OCI-LY7 (cell line): Measurements from ENCODE around the gene ZBTB16.

Source experiments
- CTCF ChIP-seq: fragments of 200-600 bp; sonication (generic); conservative IDR thresholded peaks from 2 replicates; pipeline ENCODE4 v1.5.1; 2014; ENCODE audit warnings: mild to moderate bottlenecking, antibody characterized with exemption, low read length, moderate library complexity, mixed read lengths
- EZH2phosphoT487 ChIP-seq: fragments of 200-600 bp; sonication (generic); IDR thresholded peaks from 2 replicates; pipeline ENCODE4 v1.6.1; 2018; ENCODE audit warnings: low read depth, borderline replicate concordance, mild to moderate bottlenecking, mixed run types, antibody characterized with exemption, low read length, moderate library complexity, mixed read lengths

DNA sequence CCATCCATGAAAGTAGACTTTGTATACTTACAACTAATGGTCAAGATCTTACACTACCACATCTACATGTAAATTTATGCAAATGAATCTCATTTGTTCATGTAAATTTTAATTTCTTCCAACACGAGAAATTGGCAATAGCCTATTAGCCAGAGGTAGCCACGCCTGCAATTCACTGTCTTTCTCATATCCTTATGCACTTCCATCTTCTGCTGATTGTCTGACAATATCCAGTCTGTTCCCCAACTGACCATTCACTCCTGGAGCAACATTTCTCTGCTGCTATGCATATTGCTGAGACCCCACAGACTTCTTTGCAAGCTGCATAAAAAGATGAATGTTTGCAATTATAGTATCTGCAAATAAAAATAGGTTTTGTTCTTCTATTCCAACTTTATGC lies 239.2 kb downstream of the ZBTB16 start:
- no peak for TF ChIP-seq CTCF
- no peak for TF ChIP-seq EZH2phosphoT487
